Muscle of back (tissue), 11 donors: ENCODE data around the gene TEX22. TPM values are rescaled to one million over a fixed set of nuclear protein-coding genes. Genes with fewer than 3 reads are reported as not detected.

Experiments
- DNase-seq, 3 donors: peaks; one replicate each; pipeline versions ENCODE4 v3.0.0 to v3.0.0-alpha.2; 2013
- polyA plus RNA-seq, 10 donors: library from polyadenylated mRNA; unstranded; fragments of 120-200 nt; gene quantifications; one replicate each; pipeline ENCODE4 v1.2.1, GENCODE V29; 2013; ENCODE audit not compliant: insufficient read length in 10 of 10

TEX22 gene
- polyA plus RNA-seq, 10 donors = 0.24 to 3.2 (median 1.1) TPM

DNA sequence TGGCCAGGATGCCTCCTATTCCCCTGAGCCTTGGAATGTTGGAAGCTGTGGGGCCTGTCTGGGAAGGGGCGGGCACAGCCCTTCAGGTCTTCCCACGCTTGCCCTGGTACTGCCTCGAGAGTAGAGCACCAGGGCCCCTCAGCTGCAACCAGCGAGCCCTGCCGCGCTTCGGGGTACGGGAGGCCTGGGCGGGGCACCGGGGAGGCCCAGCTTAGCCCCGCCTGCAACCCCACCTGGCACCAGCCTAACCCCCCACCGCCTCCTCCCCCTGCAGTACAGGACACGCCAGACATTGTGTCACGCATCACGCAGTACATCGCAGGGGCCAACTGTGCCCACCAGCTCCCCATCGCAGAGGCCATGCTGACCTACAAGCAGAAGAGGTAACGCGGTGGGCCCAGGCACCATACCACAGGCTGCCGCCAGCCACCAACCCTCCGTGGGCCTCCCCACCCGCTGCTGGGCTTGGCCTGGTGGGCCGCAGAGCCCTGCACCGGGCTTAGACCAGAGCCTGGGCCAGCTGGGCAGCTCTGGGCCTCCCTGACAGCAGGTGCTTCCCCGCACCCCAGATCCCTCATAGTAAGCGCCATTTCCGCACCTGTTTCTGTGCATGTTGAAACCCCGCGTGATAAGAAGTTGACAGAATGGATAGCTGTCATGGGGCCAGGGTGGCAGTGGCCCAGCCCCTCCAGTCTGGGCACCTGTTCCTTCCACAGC is 13.6 kb upstream of the TEX22 start:
- no peak for DNase-seq

DNA sequence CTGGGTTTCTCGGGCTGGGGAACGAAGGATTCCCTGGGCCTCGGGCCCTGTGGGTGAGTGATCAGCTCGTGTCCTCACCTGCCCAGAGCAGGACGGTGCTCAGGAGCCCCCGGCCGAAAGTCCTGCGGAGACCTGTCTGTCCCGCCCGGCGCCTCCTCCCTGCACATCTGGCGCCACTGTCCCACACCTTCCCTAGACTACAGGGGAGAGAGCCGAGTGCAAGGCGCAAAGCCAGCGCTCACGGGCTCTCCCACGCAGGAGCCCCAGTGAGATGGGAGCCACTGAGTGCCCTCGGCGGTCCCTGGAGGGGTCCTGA is 13.1 kb upstream of the TEX22 start:
- DNase-seq = no peak

DNA sequence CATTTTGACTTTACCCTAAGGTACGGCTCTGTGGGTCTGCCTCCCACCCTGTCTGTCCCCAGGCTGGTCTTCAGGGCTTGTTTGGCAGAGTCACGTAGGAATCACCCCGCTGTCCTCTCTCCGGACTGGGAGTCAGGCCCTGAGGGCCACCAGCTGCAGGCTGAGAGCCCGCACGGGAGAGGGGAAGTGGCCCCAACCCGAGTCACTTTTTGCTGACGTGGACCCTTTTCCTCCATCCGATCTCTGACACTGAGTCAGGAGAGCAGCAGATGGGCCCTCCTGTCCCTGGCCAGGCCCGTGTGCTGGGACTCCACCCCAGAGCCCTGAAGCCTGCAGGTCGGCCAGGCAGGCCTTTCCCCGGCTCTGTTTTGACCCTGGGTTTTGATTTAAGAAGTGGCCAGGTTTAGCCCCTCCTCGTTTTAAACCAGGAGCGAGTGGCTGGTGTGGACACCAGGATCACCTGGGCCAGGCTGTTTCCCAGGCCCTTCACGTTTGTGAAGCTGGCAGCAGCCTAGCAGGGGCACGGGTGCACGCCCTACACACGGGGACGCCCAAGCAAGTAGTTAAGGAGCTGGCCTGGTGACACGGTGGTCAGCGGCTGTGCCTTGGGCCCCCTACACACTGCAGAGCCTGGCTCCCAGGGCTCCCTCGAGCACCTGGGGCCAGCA is 12.5 kb upstream of the TEX22 start:
- DNase-seq = peak in 1 of 3 donors; percentile 39

GRCh38 chr14:105386581-105387529 is 11.5 kb upstream of the TEX22 start:
- no peak for DNase-seq

- no peak for DNase-seq
Observed at GRCh38 chr14:105387530-105387922, 10.8 kb upstream of the TEX22 start.

DNA sequence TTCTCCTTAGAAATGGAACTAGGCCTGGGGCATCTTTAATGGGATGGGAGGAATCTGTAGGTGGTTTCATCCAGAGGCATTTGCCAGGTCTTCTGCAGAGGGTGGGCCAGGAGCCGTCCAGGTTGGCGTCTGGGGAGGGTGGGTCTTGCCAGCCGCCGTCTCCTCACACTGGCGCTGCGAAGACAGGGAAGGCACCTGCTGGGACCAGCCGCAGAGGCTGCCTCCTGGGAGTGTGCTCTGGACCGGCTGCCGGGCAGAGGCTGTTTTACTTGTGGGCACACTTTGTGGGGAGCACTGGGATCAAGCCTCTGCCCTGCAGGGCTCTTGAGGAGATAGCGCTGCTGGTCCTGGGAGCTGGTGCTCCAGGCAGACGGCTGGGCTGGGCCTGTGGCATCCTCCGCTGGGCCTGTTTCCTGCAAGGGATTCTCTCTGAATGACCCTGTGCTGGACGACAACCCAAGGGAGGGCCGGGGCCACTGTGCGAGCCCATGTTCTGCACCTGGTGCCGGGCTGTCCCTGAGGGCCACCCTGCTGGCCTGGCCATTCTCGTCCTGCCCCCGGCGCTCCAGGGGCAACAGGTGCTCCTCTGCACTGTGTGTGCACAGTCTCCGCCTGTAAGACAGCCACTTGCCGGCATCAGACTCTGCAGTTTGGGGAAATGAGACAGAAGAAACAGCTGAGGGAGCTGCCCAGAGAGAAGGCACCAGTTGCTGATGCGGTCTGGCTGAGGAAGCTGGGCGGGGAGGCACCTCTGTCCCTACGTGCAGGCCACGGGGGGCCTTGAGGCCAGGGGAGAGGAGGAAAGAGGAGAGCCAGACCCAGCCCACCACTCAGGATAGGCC is 10.0 kb upstream of the TEX22 start:
- no peak for DNase-seq

GRCh38 chr14:105388976-105389375 is 9.4 kb upstream of the TEX22 start:
- no peak for DNase-seq

DNA sequence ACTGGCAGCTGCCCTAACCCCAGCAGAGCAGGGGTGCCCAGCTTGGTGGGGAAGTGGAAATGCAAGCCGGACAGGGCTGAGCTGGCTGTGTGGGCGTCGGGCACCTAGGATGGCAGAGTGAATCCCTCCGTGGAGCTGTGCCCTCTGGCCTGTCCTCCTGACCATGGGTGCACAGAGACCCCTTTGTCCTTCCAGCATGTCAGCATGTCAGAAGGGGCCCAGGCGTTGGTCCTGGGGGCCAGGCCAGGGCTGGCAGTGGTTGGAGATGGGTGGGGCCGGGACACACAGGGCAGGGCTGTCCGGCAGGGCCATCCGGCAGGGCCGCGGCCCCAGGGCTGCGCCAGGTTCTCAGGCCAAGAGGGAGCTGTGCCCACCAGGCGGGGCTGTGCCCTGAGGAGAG is 8.8 kb upstream of the TEX22 start:
- no peak for DNase-seq

DNA sequence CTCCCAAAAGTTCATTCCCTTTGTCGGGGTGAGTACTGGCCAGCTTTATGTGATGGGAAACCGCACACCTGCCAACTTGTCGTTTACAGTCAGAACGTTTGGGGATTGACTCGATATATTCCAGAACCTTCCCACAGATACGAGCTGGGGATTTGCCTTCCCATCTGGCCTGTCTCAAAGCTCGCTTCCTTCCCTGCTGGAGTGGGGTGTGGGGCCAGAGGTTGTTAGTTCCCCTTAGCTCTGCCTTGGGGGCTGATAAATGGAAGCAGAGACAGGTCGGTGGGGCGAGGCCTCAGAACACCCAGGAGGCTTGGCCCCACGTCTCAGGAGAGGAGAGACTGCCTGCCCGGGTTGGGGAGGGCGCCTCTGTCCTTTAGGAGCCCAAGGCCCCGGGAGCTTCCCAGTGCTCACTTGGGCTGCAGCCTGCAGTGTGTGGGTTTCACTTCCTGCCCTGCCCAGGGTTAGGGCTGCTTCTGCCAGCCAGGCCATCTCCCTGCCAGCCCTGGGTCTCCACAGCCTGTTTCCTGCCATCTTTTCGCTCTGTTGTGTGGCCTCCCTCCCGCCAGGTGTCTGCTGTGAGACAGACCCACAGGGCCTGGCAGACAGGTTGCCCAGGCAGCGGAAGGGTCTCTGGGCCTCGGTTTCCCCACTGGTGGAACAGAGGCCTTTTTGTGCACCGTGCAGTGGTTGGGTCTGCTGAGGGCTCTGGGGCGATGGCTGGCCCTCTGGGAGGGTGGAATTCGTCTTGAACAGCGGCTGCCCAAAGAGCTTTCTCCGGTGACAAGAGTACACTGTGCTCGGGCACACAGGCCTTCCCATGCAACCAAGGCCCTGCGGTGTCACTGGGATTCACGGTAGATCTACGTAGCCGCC is 8.1 kb upstream of the TEX22 start:
- DNase-seq = no peak

DNA sequence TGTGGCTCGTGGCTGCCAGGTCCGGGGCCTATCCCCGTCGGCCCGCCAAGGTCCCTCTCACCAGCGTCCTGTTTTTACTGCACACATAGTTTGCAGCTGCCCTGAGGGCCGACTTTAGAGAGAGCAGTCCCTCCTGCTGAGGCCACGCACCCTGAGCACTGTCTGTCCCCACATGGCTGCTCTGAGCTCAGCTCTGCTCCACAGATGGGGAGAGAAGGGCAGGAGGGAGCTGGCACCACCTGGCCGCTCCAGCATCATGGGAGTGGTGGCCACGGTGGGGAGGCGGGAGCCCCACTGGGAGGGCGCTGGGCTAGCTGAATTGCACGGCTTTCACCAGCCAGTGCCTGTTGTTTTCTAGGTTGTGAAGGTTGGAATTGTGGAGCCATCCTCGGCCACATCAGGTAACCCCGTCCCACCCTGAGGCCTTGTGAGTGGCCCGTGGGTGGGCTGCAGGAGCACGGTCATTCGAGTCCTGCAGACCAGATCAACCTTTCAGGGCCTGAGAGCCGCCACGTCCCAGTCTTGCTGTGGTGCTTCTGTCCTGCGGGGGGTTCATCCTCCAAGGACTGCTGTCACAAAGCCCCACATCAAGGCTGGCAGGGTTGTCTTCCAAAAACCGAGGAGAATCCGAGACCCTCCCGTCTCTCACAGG is 7.4 kb upstream of the TEX22 start:
- DNase-seq = no peak

DNA sequence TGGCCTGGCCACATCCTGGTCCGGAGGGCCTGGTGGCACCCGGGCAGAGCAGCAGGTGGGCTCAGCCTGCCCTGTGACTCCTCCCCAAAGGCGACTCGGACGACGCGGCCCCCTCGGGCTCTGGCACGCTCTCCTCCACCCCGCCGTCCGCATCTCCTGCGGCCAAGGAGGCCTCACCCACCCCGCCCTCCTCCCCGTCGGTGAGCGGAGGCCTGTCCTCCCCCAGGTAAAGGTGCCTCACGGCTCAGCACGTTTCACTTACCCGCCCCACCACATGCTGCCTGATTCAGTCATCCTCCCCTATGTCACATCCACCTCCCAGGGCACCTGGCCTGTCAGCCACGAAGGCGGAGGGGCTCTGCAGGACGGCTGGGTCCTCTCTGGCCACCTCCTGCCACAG is 6.8 kb upstream of the TEX22 start:
- DNase-seq = no peak

DNA sequence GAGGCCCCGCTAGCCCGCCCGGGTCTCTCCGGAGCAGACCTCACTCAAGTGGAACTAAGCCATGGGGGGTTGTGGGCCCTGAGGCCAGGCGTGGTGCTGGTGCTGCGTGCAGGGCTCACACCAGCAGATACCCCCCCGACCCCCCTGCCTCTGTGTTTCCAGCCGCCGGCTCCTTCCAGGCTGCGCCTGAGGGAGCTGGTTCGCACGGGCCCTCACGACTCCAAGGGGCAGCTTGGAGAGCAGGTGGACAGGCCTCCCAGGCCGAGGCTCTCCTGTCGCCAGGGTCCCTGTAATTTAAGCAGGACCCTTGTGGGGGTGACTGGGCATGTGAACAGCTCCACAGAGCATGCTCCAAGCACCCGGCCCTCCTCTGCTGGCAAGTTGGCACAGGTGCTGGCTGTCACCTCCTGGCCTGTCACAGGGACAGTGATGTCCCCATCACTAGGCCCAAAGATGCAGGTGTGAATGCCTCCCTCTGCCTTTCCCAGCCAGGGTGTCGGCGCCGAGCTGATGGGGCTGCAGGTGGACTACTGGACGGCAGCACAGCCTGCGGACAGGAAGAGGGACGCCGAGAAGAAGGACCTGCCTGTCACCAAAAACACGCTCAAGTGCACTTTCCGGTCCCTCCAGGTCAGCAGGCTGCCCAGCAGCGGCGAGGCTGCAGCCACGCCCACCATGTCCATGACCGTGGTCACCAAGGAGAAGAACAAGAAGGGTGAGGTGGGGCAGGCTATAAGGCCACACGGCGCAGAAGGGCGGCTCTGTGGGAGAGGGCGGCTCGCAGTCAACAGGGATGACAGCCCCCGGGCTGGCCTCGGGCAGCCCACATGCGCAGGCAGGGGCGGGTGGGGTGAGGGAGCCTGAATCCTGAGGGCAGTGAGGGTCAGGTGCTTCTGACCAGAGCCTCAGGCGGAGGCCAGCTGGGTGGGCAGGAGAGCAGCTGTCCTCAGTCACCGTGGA is 5.9 kb upstream of the TEX22 start:
- DNase-seq = no peak

DNA sequence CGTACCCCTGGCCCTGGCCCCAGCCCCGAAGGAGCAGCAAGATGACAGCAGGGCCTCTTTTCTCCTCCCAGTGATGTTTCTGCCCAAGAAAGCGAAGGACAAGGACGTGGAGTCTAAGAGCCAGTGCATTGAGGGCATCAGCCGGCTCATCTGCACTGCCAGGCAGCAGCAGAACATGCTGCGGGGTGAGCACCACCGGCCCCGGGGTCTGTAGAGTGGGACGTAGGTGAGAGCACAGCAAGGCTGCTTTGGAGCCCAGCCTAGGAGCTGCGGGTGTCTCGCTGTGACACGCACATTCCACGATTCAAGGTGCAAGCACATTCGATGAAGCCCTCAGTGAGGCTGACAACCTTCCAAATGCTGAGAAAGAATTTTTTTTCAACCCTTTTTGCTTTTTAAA is 5.2 kb upstream of the TEX22 start:
- DNase-seq = no peak

DNA sequence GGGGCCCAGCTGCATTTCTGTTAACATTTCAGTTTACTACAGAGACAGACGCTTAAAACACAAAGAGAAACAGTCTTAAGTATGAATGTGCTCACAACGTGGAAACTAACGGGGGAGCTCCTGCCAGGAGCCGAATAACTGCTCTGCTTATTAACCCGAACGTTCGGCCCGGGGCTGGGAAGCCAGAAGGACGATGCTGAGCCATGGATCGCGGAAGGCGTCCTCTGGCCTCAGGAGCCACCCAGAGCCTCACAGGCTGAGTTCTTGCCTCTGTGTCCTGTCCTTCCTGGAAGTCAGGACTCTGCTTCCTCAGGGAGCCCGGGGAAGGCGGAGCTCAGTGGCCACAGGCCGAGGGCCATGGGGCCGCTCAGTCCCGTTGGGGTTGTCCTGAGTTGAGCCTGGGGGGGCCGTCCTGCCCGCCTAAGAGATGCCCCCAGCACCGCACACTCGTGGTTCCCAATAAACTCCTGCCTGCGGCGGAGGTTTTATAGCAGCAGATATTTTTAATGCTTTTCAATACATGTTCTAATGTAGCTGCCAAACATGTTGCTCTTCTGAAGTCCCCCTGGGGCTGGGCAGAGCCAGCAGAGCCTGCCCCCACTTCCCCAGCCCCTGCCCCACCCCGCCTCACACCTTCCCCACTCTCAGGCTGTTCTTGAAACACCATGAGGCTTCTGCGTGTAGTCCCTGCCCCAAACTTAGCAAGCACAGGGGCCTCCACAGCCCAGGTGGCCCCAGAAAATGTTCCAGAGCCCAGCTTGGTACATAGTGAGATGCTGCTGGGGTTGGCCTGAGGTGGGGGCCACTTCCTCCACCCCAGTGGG is 3.4 kb upstream of the TEX22 start:
- no peak for DNase-seq

GRCh38 chr14:105395538-105395854 is 2.8 kb upstream of the TEX22 start:
- no peak for DNase-seq

- no peak for DNase-seq
Observed at GRCh38 chr14:105397350-105397931, 897 bp upstream of the TEX22 start.

- DNase-seq = no peak
Observed at GRCh38 chr14:105398726-105399465, 558 bp downstream of the TEX22 start.
